Brain microvascular endothelial cell (primary cell): ENCODE data around the gene C6orf47.

Source experiments
- DNase-seq: peaks from one replicate; pipeline ENCODE4 v3.0.0-alpha.2; 2020
- H3K27ac ChIP-seq: fragments of 250-450 bp; sonication (Bioruptor Pico); 2 replicates; pipeline ENCODE4 v1.5.1; 2020; ENCODE audit warnings: mild to moderate bottlenecking, moderate library complexity
- H3K27me3 ChIP-seq: fragments of 250-450 bp; sonication (Bioruptor Pico); replicated peaks from 2 replicates; pipeline ENCODE4 v1.5.1; 2020; ENCODE audit warnings: mild to moderate bottlenecking
- H3K36me3 ChIP-seq: fragments of 250-450 bp; sonication (Bioruptor Pico); replicated peaks from 2 replicates; pipeline ENCODE4 v1.5.1; 2020; ENCODE audit warnings: mild to moderate bottlenecking
- H3K4me3 ChIP-seq: 2 replicates; pipeline ENCODE4 v1.5.1; 2011; ENCODE audit warnings: low read depth, mild to moderate bottlenecking, control low read depth, low read length, moderate library complexity
- CTCF ChIP-seq: IDR thresholded peaks from 2 replicates; pipeline ENCODE4 v1.5.1; 2011; ENCODE audit warnings: low read depth, mild to moderate bottlenecking, moderate library complexity, low read length, control low read depth, inconsistent platforms; ENCODE audit errors: missing control alignments
- in situ Hi-C: cut with HindIII; loops from 2 replicates; pipeline ENCODE4 v1.10.0; 2017; ENCODE audit warnings: low sequenced_read_pairs, low pct_ligation_motif_present

Gene C6orf47

GRCh38 chr6:31654574-31655348 is 5.8 kb downstream of the C6orf47 start:
- peaks cover 2% of the 10 kb centered on the region for H3K36me3 ChIP-seq
- TF ChIP-seq CTCF = no peak
- no peak for DNase-seq
- no peak overlapping the region for H3K27ac ChIP-seq
- H3K4me3 ChIP-seq = no peak overlapping the region
- H3K27me3 ChIP-seq = no peaks in the 10 kb centered on the region
- in situ Hi-C loops = no loop called here

DNA sequence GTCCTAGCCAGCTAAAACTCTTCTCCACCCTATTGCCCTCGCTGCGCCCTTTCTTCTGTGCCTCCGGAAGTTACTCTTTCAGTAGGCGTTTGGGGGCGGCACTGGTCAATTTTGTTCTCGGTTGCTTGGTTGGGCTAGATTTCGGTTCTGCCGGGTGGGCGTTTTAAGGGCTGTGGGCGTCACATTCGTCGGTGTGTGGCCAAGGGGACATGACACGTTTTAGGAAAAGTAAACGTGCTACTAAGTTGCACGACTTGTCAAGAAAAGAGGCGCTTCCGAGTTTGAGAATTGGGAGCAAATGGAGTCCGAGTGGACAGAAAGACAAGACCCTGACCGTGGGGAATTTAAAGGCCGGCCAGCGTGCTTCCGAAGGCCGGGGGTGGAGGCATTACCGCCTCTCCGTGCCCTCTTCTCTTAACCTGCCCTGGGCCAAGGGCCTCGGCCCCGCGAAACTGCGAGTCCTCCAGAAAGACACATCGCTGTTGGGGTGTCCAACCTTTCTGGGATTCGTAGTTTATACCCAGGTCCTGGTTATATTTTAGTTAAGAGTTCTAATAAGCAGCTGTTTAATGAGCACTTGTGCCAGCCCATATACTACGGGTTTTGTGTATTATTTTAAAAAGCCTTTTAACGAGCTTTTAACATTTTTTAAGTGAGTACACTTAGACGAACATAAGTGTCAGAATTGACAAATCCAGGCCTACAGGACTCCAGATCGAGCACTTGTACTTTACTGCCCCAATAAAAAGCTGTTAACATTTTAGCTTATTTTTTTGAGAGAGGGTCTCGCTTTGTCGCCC is 7.5 kb downstream of the C6orf47 start:
- H3K36me3 ChIP-seq = peaks cover 18% of the 10 kb centered on the region
- in situ Hi-C loops = no loop called here
- H3K4me3 ChIP-seq = peak overlapping the region; percentile 87
- TF ChIP-seq CTCF = no peak
- H3K27me3 ChIP-seq = no peaks in the 10 kb centered on the region
- peak overlapping the region; percentile 98 for H3K27ac ChIP-seq
- no peak for DNase-seq

DNA sequence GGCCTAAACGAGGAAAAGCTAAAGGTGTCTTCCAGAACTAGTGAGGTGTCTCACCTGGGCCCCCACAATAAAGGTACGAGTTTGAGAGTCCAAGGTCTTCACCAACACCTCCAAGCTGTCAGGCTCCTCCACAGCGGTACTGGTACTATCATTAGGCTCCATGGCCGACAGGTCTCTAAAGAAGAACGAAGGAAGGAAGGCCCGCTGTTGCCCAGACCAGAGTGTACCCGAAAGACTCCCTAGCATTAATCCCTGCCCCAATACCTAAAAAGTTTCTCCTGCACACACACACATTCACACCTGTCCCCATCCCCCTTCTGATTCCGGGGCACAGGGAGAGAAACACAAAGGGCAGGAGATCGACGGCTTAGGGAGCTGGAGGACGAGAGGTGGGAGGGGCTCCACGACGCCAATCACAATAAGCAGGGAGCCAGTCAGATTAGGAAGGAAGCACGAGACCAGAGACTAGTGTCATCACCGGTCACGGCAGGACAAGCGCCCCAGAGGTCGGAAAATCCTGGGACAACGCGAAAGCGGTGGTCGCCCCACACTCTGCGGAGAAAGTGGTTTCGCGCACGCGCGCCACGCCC is 8.9 kb downstream of the C6orf47 start:
- peak overlapping the region; percentile 87 for H3K4me3 ChIP-seq
- no peak for TF ChIP-seq CTCF
- H3K27ac ChIP-seq = peak overlapping the region; percentile 98
- in situ Hi-C loops = no loop called here
- peak; percentile 79 for DNase-seq
- H3K36me3 ChIP-seq = peaks cover 28% of the 10 kb centered on the region
- no peaks in the 10 kb centered on the region for H3K27me3 ChIP-seq

DNA sequence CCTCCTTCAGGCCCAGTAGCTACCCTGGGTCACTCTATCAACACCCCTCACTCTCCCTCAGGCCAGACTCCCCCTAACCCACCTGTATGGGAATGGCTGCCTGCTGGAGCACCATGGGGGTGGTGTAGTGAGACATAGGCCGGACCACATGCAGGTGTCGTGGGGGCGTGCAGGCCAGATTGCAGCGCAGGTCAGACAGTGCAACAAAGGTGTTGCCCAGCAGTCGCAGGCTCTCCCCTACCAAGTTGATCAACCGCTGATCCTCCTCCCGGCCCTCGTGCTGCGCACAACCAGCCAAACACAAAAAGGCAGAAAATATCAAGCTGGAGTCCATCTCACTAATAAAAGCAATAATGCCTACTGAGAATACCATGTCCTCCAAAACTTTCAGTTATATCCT is 15.3 kb downstream of the C6orf47 start:
- Histone ChIP-seq H3K4me3 (no peak overlapping the region), H3K27me3 (no peaks in the 10 kb centered on the region), H3K36me3 (peaks cover 78% of the 10 kb centered on the region), H3K27ac (no peak overlapping the region)
- DNase-seq = no peak
- in situ Hi-C loops = no loop called here
- no peak for TF ChIP-seq CTCF

- Histone ChIP-seq H3K27ac (no peak overlapping the region), H3K36me3 (peaks cover 81% of the 10 kb centered on the region), H3K27me3 (no peaks in the 10 kb centered on the region), H3K4me3 (no peak overlapping the region)
- TF ChIP-seq CTCF = no peak
- in situ Hi-C loops = no loop called here
- DNase-seq = no peak
Observed at GRCh38 chr6:31643818-31644454, 16.6 kb downstream of the C6orf47 start.
